ENCODE results near the gene EPB41L5.
"Not testable (repeated sequence)": the region's sequence is repeated elsewhere in the genome, so short reads cannot be mapped to it uniquely, and the experiment has no call there.

DNA sequence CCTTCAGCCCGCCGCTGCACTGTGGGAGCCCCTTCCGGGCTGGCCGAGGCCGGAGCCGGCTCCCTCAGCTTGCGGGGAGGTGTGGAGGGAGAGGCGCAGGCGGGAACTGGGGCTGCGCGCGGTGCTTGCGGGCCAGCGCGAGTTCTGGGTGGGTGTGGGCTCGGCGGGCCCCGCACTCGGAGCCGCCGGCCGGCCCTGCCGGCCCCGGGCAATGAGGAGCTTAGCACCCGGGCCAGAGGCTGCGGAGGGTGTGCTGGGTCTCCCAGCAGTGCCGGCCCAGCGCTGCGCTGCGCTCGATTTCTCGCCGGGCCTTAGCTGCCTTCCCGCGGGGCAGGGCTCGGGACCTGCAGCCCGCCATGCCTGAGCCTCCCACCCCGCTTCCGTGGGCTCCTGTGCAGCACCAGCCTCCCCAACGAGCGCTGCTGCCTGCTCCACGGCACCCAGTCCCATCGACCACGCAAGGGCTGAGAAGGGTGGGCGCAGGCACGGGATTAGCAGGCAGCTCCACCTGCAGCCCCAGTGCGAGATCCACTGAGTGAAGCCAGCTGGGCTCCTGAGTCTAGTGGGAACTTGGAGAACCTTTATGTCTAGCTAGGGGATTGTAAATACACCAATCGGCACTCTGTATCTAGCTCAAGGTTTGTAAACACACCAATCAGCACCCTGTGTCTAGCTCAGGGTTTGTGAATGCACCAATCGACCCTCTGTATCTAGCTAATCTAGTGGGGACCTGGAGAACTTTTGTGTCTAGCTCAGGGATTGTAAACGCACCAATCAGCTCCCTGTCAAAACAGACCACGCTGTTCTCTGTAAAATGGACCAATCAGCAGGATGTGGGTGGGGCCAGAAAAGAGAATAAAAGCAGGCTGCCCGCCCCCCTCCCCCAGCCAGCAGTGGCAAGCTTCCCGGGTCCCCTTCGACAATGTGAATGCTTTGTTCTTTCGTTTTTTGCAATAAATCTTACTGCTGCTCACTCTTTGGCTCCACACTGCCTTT lies 15.7 kb upstream of the EPB41L5 start:
- not testable (repeated sequence) for TF ChIP-seq POLR2A, POLR2AphosphoS5 (IDR thresholded peaks at IDR 0.05)
- TF ChIP-seq, protein P1, sequence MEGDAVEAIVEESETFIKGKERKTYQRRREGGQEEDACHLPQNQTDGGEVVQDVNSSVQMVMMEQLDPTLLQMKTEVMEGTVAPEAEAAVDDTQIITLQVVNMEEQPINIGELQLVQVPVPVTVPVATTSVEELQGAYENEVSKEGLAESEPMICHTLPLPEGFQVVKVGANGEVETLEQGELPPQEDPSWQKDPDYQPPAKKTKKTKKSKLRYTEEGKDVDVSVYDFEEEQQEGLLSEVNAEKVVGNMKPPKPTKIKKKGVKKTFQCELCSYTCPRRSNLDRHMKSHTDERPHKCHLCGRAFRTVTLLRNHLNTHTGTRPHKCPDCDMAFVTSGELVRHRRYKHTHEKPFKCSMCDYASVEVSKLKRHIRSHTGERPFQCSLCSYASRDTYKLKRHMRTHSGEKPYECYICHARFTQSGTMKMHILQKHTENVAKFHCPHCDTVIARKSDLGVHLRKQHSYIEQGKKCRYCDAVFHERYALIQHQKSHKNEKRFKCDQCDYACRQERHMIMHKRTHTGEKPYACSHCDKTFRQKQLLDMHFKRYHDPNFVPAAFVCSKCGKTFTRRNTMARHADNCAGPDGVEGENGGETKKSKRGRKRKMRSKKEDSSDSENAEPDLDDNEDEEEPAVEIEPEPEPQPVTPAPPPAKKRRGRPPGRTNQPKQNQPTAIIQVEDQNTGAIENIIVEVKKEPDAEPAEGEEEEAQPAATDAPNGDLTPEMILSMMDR (IDR thresholded peaks at IDR 0.05 in 8 of 11, conservative IDR thresholded peaks at IDR 0.05 in 3 of 11) = not testable (repeated sequence)

Measured in spleen (tissue), 7 donors.